ENCODE measurements around the gene ATG10. TPM values are rescaled to one million over a fixed set of nuclear protein-coding genes. Genes with fewer than 3 reads are reported as not detected.

The ATG10 gene
- total RNA-seq, 1 experiment from 2014 or later, result 12.2 TPM

DNA sequence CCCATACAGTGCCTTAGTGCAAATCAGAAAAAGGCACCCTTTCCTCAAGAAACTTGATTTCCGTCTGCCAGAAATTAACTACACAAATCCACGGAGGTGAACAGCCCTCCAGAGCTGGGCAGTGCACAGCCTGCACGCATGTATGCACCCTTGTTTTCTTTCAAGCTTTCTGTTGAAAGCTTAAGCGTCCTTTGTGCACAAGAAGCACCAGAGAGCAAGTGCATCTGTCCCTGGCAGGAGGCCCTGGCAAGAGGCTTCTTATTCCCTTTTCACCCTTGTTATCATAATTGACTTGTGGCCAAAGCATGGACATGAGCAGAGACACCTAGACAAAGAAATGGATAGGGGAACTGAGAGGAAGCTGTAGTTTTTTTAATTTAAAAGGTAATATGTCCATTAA is 47.4 kb upstream of the ATG10 start:
- H3K27me3 Mint-ChIP-seq (ENCODE audit: low read depth), result 0 out of 2 replicates have a peak, but pooled peaks cover 4% of the 10 kb centered on the region
- no peak for ATAC-seq
- H3K9me3 Mint-ChIP-seq, result peaks cover 8% of the 10 kb centered on the region; the same call in 1 of the 2 replicates
- no peak overlapping the region for H3K27ac Mint-ChIP-seq
- H3K4me1 Mint-ChIP-seq, result no peaks in the 10 kb centered on the region
- CTCF ChIA-PET, result no interaction called here
- POLR2A ChIA-PET, result no interaction called here
- H3K4me3 Mint-ChIP-seq, result no peak overlapping the region
- TF ChIP-seq NR1H2 (CRISPR knock-in tag; IDR thresholded peaks at IDR 0.05), result no peak
- no peaks in the 10 kb centered on the region; the same call in 1 of the 2 replicates for H3K36me3 Mint-ChIP-seq
- no peak for DNase-seq (ENCODE audit: low spot score)

DNA sequence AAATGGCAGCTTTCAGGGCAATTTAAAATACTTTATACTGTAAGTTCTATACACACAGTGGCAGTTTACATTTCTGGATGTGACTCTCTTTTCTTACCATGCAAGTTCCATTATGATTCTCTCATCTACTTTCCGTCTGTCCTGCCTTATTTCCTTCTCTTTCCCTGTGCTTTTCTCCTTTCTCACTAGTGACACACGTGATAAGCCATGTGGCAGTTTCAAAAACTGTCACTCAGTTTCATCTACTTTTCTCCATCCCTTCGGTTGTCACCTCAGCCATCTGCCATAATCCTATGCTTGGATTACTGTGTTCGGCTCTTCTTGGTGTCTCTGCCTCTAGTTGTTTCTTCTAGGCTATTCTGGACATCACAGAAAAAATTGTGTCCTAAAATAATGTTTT is 46.8 kb upstream of the ATG10 start:
- ChIA-PET POLR2A (no interaction called here), CTCF (no interaction called here)
- DNase-seq (ENCODE audit: low spot score) (no peak), ATAC-seq (no peak)
- peaks cover 4% of the 10 kb centered on the region; the same call in 1 of the 2 replicates for H3K27me3 Mint-ChIP-seq (ENCODE audit: low read depth)
- TF ChIP-seq, protein P1, sequence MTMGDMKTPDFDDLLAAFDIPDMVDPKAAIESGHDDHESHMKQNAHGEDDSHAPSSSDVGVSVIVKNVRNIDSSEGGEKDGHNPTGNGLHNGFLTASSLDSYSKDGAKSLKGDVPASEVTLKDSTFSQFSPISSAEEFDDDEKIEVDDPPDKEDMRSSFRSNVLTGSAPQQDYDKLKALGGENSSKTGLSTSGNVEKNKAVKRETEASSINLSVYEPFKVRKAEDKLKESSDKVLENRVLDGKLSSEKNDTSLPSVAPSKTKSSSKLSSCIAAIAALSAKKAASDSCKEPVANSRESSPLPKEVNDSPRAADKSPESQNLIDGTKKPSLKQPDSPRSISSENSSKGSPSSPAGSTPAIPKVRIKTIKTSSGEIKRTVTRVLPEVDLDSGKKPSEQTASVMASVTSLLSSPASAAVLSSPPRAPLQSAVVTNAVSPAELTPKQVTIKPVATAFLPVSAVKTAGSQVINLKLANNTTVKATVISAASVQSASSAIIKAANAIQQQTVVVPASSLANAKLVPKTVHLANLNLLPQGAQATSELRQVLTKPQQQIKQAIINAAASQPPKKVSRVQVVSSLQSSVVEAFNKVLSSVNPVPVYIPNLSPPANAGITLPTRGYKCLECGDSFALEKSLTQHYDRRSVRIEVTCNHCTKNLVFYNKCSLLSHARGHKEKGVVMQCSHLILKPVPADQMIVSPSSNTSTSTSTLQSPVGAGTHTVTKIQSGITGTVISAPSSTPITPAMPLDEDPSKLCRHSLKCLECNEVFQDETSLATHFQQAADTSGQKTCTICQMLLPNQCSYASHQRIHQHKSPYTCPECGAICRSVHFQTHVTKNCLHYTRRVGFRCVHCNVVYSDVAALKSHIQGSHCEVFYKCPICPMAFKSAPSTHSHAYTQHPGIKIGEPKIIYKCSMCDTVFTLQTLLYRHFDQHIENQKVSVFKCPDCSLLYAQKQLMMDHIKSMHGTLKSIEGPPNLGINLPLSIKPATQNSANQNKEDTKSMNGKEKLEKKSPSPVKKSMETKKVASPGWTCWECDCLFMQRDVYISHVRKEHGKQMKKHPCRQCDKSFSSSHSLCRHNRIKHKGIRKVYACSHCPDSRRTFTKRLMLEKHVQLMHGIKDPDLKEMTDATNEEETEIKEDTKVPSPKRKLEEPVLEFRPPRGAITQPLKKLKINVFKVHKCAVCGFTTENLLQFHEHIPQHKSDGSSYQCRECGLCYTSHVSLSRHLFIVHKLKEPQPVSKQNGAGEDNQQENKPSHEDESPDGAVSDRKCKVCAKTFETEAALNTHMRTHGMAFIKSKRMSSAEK (CRISPR knock-in tag; IDR thresholded peaks at IDR 0.05; ENCODE audit: borderline replicate concordance), result no peak
- no peak for TF ChIP-seq ETV6 (CRISPR knock-in tag; IDR thresholded peaks at IDR 0.05)
- no peak for TF ChIP-seq ZNF263 (CRISPR knock-in tag; IDR thresholded peaks at IDR 0.05; ENCODE audit: low read depth)
- TF ChIP-seq, protein P2, sequence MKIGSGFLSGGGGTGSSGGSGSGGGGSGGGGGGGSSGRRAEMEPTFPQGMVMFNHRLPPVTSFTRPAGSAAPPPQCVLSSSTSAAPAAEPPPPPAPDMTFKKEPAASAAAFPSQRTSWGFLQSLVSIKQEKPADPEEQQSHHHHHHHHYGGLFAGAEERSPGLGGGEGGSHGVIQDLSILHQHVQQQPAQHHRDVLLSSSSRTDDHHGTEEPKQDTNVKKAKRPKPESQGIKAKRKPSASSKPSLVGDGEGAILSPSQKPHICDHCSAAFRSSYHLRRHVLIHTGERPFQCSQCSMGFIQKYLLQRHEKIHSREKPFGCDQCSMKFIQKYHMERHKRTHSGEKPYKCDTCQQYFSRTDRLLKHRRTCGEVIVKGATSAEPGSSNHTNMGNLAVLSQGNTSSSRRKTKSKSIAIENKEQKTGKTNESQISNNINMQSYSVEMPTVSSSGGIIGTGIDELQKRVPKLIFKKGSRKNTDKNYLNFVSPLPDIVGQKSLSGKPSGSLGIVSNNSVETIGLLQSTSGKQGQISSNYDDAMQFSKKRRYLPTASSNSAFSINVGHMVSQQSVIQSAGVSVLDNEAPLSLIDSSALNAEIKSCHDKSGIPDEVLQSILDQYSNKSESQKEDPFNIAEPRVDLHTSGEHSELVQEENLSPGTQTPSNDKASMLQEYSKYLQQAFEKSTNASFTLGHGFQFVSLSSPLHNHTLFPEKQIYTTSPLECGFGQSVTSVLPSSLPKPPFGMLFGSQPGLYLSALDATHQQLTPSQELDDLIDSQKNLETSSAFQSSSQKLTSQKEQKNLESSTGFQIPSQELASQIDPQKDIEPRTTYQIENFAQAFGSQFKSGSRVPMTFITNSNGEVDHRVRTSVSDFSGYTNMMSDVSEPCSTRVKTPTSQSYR (CRISPR knock-in tag; IDR thresholded peaks at IDR 0.05), result no peak
- TF ChIP-seq, protein P3, sequence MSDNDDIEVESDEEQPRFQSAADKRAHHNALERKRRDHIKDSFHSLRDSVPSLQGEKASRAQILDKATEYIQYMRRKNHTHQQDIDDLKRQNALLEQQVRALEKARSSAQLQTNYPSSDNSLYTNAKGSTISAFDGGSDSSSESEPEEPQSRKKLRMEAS (CRISPR knock-in tag; IDR thresholded peaks at IDR 0.05), result no peak
- TF ChIP-seq, protein P4, sequence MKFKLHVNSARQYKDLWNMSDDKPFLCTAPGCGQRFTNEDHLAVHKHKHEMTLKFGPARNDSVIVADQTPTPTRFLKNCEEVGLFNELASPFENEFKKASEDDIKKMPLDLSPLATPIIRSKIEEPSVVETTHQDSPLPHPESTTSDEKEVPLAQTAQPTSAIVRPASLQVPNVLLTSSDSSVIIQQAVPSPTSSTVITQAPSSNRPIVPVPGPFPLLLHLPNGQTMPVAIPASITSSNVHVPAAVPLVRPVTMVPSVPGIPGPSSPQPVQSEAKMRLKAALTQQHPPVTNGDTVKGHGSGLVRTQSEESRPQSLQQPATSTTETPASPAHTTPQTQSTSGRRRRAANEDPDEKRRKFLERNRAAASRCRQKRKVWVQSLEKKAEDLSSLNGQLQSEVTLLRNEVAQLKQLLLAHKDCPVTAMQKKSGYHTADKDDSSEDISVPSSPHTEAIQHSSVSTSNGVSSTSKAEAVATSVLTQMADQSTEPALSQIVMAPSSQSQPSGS (CRISPR knock-in tag; IDR thresholded peaks at IDR 0.05; ENCODE audit: borderline replicate concordance, low read depth), result no peak
- TF ChIP-seq ZNF138 (CRISPR knock-in tag; conservative IDR thresholded peaks at IDR 0.05), result no peak
- no peak for TF ChIP-seq MYBL2 (CRISPR knock-in tag; IDR thresholded peaks at IDR 0.05)
- no peak for TF ChIP-seq ZNF423 (CRISPR knock-in tag; IDR thresholded peaks at IDR 0.05)
- no peak for TF ChIP-seq SMAD3 (CRISPR knock-in tag; IDR thresholded peaks at IDR 0.05; ENCODE audit: borderline replicate concordance)
- no peak for TF ChIP-seq TEAD1 (CRISPR knock-in tag; IDR thresholded peaks at IDR 0.05)
- no peak for TF ChIP-seq SOX15 (CRISPR knock-in tag; IDR thresholded peaks at IDR 0.05)
- no peak overlapping the region for H3K4me3 Mint-ChIP-seq
- H3K27ac Mint-ChIP-seq, result no peak overlapping the region
- H3K9me3 Mint-ChIP-seq, result peaks cover 6% of the 10 kb centered on the region; the same call in 1 of the 2 replicates
- H3K4me1 Mint-ChIP-seq, result no peaks in the 10 kb centered on the region
- no peaks in the 10 kb centered on the region; the same call in 1 of the 2 replicates for H3K36me3 Mint-ChIP-seq

DNA sequence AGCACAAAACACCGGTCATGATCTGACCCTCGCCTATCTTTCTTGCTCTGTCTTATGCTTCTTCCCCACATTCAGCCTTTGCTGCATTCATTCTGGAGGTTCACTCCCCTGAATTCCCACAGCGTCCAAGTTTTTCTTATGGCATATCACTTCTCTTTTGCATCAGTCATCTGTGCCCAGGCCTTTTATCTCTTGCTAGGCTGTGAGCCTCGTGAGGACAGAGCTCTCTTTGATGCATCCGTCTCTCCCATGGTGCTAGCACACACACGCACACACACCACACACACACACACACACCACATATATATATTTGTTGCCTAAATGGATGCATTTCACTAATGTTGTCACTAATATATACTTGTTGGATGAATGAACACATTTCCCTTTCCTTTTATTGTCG is 45.8 kb upstream of the ATG10 start:
- Mint-ChIP-seq H3K27me3 (ENCODE audit: low read depth) (peaks cover 4% of the 10 kb centered on the region; the same call in 1 of the 2 replicates), H3K4me3 (no peak overlapping the region), H3K27ac (no peak overlapping the region), H3K4me1 (no peaks in the 10 kb centered on the region), H3K9me3 (0 out of 2 replicates have a peak, but pooled peaks cover 4% of the 10 kb centered on the region), H3K36me3 (no peaks in the 10 kb centered on the region; the same call in 1 of the 2 replicates)
- ATAC-seq (no peak), DNase-seq (ENCODE audit: low spot score) (no peak)
- ChIA-PET POLR2A (no interaction called here), CTCF (no interaction called here)
- TF ChIP-seq ZNF232 (CRISPR knock-in tag; IDR thresholded peaks at IDR 0.05) (no peak), MXD4 (CRISPR knock-in tag; IDR thresholded peaks at IDR 0.05; ENCODE audit: borderline replicate concordance) (no peak), EMX1 (CRISPR knock-in tag; IDR thresholded peaks at IDR 0.05) (no peak), ATF1 (CRISPR knock-in tag; IDR thresholded peaks at IDR 0.05) (no peak), RORB (CRISPR knock-in tag; IDR thresholded peaks at IDR 0.05) (no peak), GRHL2 (CRISPR knock-in tag; IDR thresholded peaks at IDR 0.05; ENCODE audit: insufficient replicate concordance, severe bottlenecking) (no peak)
- TF ChIP-seq, protein P5, sequence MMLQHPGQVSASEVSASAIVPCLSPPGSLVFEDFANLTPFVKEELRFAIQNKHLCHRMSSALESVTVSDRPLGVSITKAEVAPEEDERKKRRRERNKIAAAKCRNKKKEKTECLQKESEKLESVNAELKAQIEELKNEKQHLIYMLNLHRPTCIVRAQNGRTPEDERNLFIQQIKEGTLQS (CRISPR knock-in tag; conservative IDR thresholded peaks at IDR 0.05), result no peak
- TF ChIP-seq, protein P6, sequence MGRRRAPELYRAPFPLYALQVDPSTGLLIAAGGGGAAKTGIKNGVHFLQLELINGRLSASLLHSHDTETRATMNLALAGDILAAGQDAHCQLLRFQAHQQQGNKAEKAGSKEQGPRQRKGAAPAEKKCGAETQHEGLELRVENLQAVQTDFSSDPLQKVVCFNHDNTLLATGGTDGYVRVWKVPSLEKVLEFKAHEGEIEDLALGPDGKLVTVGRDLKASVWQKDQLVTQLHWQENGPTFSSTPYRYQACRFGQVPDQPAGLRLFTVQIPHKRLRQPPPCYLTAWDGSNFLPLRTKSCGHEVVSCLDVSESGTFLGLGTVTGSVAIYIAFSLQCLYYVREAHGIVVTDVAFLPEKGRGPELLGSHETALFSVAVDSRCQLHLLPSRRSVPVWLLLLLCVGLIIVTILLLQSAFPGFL (CRISPR knock-in tag; IDR thresholded peaks at IDR 0.05; ENCODE audit: borderline replicate concordance), result no peak
- TF ChIP-seq, protein P7, sequence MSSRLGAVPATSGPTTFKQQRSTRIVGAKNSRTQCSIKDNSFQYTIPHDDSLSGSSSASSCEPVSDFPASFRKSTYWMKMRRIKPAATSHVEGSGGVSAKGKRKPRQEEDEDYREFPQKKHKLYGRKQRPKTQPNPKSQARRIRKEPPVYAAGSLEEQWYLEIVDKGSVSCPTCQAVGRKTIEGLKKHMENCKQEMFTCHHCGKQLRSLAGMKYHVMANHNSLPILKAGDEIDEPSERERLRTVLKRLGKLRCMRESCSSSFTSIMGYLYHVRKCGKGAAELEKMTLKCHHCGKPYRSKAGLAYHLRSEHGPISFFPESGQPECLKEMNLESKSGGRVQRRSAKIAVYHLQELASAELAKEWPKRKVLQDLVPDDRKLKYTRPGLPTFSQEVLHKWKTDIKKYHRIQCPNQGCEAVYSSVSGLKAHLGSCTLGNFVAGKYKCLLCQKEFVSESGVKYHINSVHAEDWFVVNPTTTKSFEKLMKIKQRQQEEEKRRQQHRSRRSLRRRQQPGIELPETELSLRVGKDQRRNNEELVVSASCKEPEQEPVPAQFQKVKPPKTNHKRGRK (CRISPR knock-in tag; IDR thresholded peaks at IDR 0.05; ENCODE audit: borderline replicate concordance), result no peak

Data from WTC11 (cell line).